SU-DHL-6 (cell line): ENCODE results near the gene KRT23.

Experiments used
- CTCF ChIP-seq: fragments of 200-600 bp; sonication (generic); IDR thresholded peaks from one replicate; pipeline ENCODE4 v1.5.1; 2017; ENCODE audit warnings: antibody characterized with exemption, mild to moderate bottlenecking, low read length, moderate library complexity; ENCODE audit not compliant: insufficient read depth, poor library complexity, severe bottlenecking
- EZH2phosphoT487 ChIP-seq: fragments of 200-600 bp; sonication (generic), shearing (Covaris generic); conservative IDR thresholded peaks from 2 replicates; pipeline ENCODE4 v1.6.1; 2018; ENCODE audit warnings: mild to moderate bottlenecking, antibody characterized with exemption, low read length, moderate library complexity, mixed read lengths

DNA sequence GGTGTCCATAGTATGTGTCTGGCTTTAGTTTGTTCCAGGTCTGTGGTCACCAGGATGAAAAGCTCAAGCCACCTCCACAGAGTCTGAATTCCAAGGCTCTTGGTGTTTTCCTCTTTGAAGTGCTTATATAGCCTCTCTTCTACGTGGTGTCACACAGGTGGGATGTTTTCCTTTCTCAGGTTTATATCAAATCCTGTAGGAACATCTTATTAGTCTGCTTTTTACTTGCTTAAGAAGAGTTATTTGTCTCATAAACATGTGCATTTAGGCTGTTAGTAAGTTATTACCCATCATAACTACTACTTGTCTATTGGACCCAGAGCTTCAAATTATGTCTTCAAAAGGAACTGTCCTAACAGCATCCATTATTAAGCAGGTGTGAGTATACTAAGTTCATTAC lies 29.4 kb upstream of the KRT23 start, which contains the start of gene KRT39:
- TF ChIP-seq CTCF (no peak), EZH2phosphoT487 (no peak)
